ENCODE measurements around the gene TRPC6.
"Not testable (repeated sequence)": the region's sequence is repeated elsewhere in the genome, so short reads cannot be mapped to it uniquely, and the experiment has no call there.

GRCh38 chr11:101438708-101439107, 145.1 kb downstream of the TRPC6 start:
- TF ChIP-seq POLR2A, CTCF, EP300, POLR2AphosphoS5 (IDR thresholded peaks at IDR 0.05): not testable (repeated sequence)
